Measurements from ENCODE around the gene PRPSAP1. TPM values are rescaled to one million over a fixed set of nuclear protein-coding genes. Genes with fewer than 3 reads are reported as not detected.

PRPSAP1 gene
- total RNA-seq, 1 experiment from 2014 or later = 25.9 TPM

- no peaks in the 10 kb centered on the region for H3K27me3 Mint-ChIP-seq (ENCODE audit: insufficient read depth, unreplicated experiment)
- CTCF ChIA-PET = interaction anchor here (0.7 kb wide), 1 partner anchor 21 kb away, joined by 3 read pairs; no protein-coding TSS in a partner anchor
- POLR2A ChIA-PET = interaction anchor here (1.0 kb wide), 1 partner anchor 8 kb away, joined by 4 read pairs; no protein-coding TSS in a partner anchor
- intact Hi-C loops (cut with micrococcal nuclease) = no loop called here
- H3K4me1 Mint-ChIP-seq (ENCODE audit: insufficient read depth, unreplicated experiment) = no peaks in the 10 kb centered on the region
- peaks cover 11% of the 10 kb centered on the region for H3K36me3 Mint-ChIP-seq (ENCODE audit: insufficient read depth, unreplicated experiment)
- no TSS peak for BruUV-seq (replicated peaks)
- no peaks in the 10 kb centered on the region for H3K9me3 Mint-ChIP-seq (ENCODE audit: unreplicated experiment)
- no peak overlapping the region for H3K27ac Mint-ChIP-seq (ENCODE audit: low read depth, unreplicated experiment)
- no peak for DNase-seq (ENCODE audit: unreplicated experiment)
- no peak overlapping the region for H3K4me3 Mint-ChIP-seq (ENCODE audit: unreplicated experiment)
- TF ChIP-seq CTCF (IDR thresholded peaks at IDR 0.05; ENCODE audit: unreplicated experiment) = no peak
Observed at GRCh38 chr17:76260669-76261068, 93.0 kb downstream of the PRPSAP1 start.

- peaks cover 6% of the 10 kb centered on the region for H3K36me3 Mint-ChIP-seq (ENCODE audit: insufficient read depth, unreplicated experiment)
- H3K9me3 Mint-ChIP-seq (ENCODE audit: unreplicated experiment) = no peaks in the 10 kb centered on the region
- no peak for DNase-seq (ENCODE audit: unreplicated experiment)
- TF ChIP-seq CTCF (IDR thresholded peaks at IDR 0.05; ENCODE audit: unreplicated experiment) = no peak
- no peaks in the 10 kb centered on the region for H3K4me1 Mint-ChIP-seq (ENCODE audit: insufficient read depth, unreplicated experiment)
- no TSS peak for BruUV-seq (replicated peaks)
- H3K4me3 Mint-ChIP-seq (ENCODE audit: unreplicated experiment) = no peak overlapping the region
- POLR2A ChIA-PET = interaction anchor here (1.0 to 1.2 kb wide), 2 partner anchors 8 to 14 kb away, joined by 3 to 4 read pairs; no protein-coding TSS in a partner anchor
- no peak overlapping the region for H3K27ac Mint-ChIP-seq (ENCODE audit: low read depth, unreplicated experiment)
- H3K27me3 Mint-ChIP-seq (ENCODE audit: insufficient read depth, unreplicated experiment) = no peaks in the 10 kb centered on the region
- CTCF ChIA-PET = no interaction called here
- intact Hi-C loops (cut with micrococcal nuclease) = no loop called here
Observed at GRCh38 chr17:76260220-76260619, 93.5 kb downstream of the PRPSAP1 start.

Other genes starting within 250 kb of the PRPSAP1 start
- not detected in 2 replicates for gene FOXJ1, start 212.7 kb downstream of the PRPSAP1 start, total RNA-seq (2022)
- gene RNF157, start 113.4 kb downstream of the PRPSAP1 start, total RNA-seq (2022) = 0.17 and 0.44 TPM in 2 replicates
- 84.9 and 109 TPM in 2 replicates for gene UBALD2, start 88.6 kb downstream of the PRPSAP1 start, total RNA-seq (2022)
- gene QRICH2, start 45.6 kb downstream of the PRPSAP1 start, total RNA-seq (2022) = 0.56 and 3.2 TPM in 2 replicates
- gene SPHK1, start 30.7 kb upstream of the PRPSAP1 start, total RNA-seq (2022) = 7.1 and 12.6 TPM in 2 replicates
- 16.2 and 19.5 TPM in 2 replicates for gene UBE2O, start 99.2 kb upstream of the PRPSAP1 start, total RNA-seq (2022)
- gene AANAT, start 113.7 kb upstream of the PRPSAP1 start, total RNA-seq (2022) = not detected in 2 replicates
- gene RHBDF2, start 147.5 kb upstream of the PRPSAP1 start, total RNA-seq (2022) = 17.5 and 33.4 TPM in 2 replicates
- gene CYGB, start 183.8 kb upstream of the PRPSAP1 start, total RNA-seq (2022) = not detected in 2 replicates
- gene PRCD, start 186.1 kb upstream of the PRPSAP1 start, total RNA-seq (2022) = not detected in 2 replicates
- gene ST6GALNAC2, start 231.9 kb upstream of the PRPSAP1 start, total RNA-seq (2022) = 5.0 and 7.7 TPM in 2 replicates

Data from MCF 10A (cell line).